GM15510 (cell line): Measurements from ENCODE around the gene CDH11.

Experiments
- POLR2A ChIP-seq: IDR thresholded peaks from 3 replicates; pipeline ENCODE4 v1.6.1; 2011; ENCODE audit warnings: borderline replicate concordance; ENCODE audit not compliant: insufficient read length; ENCODE audit errors: extremely low read depth

The CDH11 gene

DNA sequence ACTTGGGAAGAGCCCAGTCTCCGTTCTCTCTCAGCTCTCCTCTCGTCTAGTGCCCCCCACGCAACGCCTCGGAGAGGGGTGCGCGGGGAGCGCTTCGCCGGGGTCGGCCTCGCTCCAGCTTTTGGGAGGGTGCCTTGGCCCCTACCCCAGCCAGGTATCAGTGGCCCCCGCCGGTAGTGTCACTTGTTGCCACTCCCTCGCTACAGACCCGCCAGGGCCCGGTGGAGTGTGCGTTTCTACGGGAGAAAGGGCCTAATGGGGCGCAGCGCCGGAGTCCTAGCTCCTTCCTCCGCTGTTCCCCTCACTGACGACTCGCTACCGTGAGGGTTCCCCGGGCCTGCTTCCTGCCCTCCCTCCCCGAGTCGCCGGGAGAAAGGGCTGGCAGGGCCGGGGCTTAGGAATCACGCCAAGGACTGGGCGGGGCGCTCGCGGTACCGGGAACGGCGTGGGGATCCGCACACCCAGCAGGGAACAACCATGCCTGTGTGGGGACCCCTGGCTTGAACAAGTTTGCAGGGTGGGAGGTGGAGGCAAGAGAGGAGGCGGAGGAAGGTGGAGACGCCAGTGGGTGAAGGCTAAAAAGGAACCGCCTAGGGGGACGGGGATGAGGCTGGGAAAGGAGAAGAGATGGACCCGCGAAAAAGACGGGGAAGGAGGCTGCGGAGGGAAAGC, 997 bp upstream of the CDH11 start:
- TF ChIP-seq POLR2A, result no peak

DNA sequence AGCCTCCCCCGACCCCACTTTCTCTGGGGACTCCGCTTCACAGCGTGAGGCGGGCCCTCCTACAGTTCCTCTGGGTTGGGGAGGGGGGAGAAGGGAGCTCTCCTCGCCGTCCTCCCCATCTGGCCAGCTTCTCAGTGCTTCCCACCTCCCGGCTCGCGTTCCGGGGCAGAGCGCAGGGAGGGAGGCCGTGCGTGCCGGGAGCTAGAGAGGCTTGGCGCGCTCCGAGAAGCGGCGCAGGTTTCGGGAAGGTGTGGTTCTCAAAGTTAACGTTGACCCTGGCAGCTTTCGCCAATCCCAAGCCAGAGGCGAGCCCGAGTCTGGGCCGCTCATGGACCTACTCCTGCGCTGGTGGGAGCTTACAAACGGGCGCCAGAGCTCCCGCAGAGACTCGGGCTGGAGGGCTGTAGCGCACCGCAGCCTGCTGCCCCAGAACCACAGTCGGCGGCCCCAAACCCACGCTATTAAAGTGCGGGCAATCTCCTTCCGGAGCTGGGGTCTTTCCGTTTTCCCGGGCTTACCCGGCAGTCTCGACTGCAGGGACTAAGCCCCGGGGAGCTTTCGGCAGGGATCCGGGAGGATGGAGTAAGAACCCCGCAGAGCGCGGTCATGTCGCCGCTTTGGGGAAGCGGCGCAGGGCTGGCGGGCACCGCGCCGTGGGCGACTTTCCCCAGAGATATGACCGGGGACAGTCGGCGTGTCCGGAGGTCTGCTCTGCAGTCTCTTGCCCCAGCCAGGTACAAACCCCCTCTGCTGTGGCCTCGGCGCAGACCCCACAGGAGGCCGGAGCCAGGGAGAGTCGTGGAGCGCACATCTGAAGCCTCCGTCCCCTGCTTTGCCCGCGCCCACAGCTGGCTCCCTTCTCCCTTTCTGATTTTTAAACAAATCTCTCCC, 787 bp downstream of the CDH11 start:
- TF ChIP-seq POLR2A, result no peak

GRCh38 chr16:65120461-65120830, 1.4 kb downstream of the CDH11 start:
- TF ChIP-seq POLR2A, result no peak

DNA sequence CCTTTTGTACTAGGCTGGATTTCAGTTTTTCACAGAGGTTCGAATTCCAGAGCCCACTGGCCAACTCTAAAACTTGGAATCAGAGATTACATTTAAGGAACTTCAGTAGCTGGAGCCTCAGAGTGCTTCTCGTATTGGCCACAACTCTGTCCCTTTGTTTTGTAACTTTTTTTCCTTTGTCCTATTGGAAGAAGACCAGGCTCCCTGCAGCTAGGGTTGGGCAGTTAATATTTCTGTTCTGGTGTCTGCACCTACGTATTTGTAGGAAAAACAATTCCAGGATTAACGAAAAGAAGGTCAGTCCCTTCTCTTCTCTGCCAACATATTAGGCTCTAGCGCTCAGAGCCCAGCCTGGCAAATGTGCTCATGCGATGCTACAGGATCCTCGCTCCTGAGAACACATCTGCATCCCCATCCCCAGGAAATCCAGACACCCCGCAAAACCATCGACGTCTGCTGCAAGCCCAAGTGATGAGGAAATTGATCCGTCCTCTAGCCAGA, 1.9 kb downstream of the CDH11 start:
- no peak for TF ChIP-seq POLR2A

GRCh38 chr16:65119435-65119834, 2.4 kb downstream of the CDH11 start:
- TF ChIP-seq POLR2A, result no peak

DNA sequence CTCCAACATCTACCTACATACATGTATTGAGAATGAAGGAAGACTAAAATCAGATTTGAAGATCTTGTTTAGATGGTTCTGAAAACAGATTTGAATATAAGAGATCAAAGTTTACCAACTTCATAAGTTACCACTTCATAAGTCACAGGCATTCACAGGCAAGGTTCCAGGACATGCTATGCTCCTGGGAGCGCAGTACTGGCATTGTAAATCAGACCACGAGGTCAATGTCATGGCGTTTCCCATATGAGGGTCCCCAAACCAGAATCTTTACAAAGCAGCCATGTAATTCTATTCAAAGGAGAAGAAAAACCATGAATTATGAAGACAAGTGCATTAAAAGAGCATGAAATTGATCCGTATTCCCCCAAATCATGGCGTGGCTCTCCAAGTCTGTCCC, 3.0 kb downstream of the CDH11 start:
- no peak for TF ChIP-seq POLR2A

GRCh38 chr16:65117811-65118448, 3.9 kb downstream of the CDH11 start:
- TF ChIP-seq POLR2A, result no peak

DNA sequence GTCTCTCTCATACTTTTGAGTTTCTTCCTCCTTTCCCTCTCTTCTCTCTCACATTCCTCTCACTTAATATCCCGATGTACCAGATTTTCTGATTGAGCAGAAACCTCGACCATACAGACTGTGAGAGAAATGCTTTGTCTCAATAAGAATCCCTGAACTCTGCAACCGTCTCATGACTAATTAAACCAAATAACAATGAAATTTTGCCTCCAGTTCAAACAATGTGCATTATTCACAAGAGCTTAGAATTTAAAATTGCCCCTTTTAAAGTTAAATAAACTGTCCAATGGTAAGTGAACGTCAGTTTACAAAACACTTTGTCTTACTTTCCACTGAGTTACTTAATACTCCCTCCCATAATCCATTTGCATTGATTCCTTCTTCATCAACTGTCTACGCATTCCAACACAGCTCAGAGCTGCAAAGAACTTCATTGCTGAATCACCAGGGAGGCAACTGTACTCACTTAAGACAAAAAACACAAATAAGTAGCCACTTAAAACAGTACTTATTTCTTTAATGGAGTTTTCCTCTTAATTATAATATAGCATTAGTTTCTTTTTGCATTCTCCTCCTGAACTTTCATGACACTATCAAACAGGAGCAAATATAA, 4.9 kb downstream of the CDH11 start:
- TF ChIP-seq POLR2A, result no peak

GRCh38 chr16:65116216-65116615, 5.6 kb downstream of the CDH11 start:
- no peak for TF ChIP-seq POLR2A

- no peak for TF ChIP-seq POLR2A
Measured at GRCh38 chr16:65114527-65114926, 7.3 kb downstream of the CDH11 start.

DNA sequence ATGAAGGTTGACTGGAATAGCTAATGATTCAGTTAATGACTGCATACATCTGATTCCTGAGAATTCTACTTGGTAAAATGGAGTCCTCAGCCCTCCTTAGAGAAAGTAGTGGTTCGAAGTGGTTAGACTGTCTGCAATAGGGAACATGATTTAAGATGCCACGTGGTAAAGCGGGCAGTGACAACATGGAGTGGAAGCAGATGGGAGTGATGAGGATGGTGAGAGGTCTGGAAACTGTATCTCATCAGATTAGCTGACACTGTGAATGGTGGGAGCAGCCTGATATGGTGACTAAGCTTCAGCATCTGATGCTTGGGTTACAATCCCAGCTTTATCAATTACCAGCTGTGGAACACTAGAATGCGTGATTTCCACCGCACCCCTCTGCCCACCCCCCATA, 8.4 kb downstream of the CDH11 start:
- no peak for TF ChIP-seq POLR2A

DNA sequence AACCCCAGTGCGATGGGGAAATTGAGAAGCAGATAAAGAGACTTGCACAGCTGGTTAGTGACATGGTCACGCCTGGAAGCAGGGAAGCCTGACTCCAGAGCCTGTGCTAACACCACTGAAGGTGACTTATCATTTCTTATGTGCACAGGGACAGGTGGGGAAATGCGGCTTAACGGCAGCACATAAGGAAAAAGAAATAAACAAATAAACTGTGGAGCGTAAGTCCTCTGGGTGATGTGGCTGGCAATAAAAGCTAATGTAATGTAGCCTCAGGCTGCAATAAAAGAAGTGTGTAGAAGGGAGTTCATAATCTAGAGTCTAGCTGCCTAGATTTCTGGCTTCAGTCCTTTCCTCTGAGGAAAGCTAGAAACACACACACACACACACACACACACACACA, 10.6 kb downstream of the CDH11 start:
- TF ChIP-seq POLR2A, result no peak

DNA sequence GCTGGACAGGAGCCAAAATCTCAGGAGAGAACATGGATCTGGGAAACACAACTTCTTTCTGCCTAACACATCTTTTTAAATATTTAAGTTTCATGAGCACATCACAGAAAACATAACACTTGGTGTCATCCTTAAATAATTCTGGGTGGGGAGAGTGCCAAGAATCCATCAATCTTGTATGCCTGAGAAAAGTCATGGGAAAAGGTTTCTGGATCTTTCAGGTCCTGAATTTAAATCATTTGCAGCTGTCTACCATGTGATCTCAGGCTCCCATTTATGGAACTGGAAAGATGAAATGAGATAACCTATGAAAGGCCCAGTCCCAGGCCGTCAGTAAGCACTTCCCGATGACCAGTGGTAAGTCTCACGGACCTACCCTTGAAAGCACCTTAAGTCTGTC, 15.1 kb downstream of the CDH11 start:
- TF ChIP-seq POLR2A, result no peak

GRCh38 chr16:65105171-65105570, 16.7 kb downstream of the CDH11 start:
- TF ChIP-seq POLR2A, result no peak

DNA sequence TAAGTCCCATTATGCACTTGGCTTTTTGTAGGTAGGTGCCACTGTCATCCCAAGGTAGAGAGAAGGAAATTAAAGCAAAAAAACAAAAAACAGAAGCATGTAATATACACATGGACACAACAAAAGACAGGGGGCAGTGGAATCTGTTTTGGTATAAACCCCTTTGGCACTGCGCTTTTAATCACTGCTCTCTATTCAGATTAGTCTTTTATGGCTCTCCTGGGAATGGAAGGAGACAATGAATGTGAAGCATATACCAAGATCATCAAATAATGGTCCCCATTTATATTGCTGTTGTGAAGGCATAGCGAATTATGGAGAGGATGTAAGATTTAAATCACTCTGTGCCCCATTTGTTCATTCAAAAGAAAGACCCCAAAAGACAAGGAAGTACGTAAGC, 17.4 kb downstream of the CDH11 start:
- TF ChIP-seq POLR2A, result no peak
